Immature natural killer cell (primary cell): Measurements from ENCODE around the gene PDE10A. TPM values are rescaled to one million over a fixed set of nuclear protein-coding genes. Genes with fewer than 3 reads are reported as not detected.
"Not testable (repeated sequence)": the region's sequence is repeated elsewhere in the genome, so short reads cannot be mapped to it uniquely, and the experiment has no call there.

Source experiments
- DNase-seq, 3 donors: peaks; one replicate each; pipeline ENCODE4 v3.0.0; 2022; ENCODE audit warnings: mixed read lengths in 1 of 3
- H3K27ac Mint-ChIP-seq, 6 donors: one replicate each; pipeline ENCODE4 v1.8.0; 2020; ENCODE audit warnings: mixed read lengths in 6 of 6, mild to moderate bottlenecking in 5 of 6, inconsistent platforms in 4 of 6, moderate library complexity in 3 of 6
- H3K27me3 Mint-ChIP-seq, 3 donors: one replicate each; pipeline ENCODE4 v1.8.0; 2020 to 2021; ENCODE audit warnings: low read depth in 3 of 3, mild to moderate bottlenecking in 3 of 3, mixed read lengths in 3 of 3, moderate library complexity in 3 of 3, inconsistent platforms in 1 of 3
- H3K36me3 Mint-ChIP-seq, 3 donors: one replicate each; pipeline ENCODE4 v1.8.0; 2020; ENCODE audit warnings: mixed read lengths in 3 of 3, inconsistent platforms in 2 of 3, mild to moderate bottlenecking in 2 of 3
- H3K4me1 Mint-ChIP-seq, 2 donors: one replicate each; pipeline ENCODE4 v1.8.0; 2020; ENCODE audit warnings: inconsistent platforms in 2 of 2, mild to moderate bottlenecking in 2 of 2, mixed read lengths in 2 of 2, moderate library complexity in 1 of 2
- H3K4me3 Mint-ChIP-seq, 5 donors: one replicate each; pipeline ENCODE4 v1.8.0; 2020; ENCODE audit warnings: mild to moderate bottlenecking in 5 of 5, mixed read lengths in 5 of 5, inconsistent platforms in 3 of 5, moderate library complexity in 3 of 5
- H3K9me3 Mint-ChIP-seq, 6 donors: one replicate each; pipeline ENCODE4 v1.8.0; 2020; ENCODE audit warnings: mild to moderate bottlenecking in 6 of 6, mixed read lengths in 6 of 6, inconsistent platforms in 4 of 6, moderate library complexity in 3 of 6
- polyA plus RNA-seq, 3 donors: library from polyadenylated mRNA; unstranded; fragments of 300-500 nt; fragmentation: Illumina TruSeq; gene quantifications; one replicate each; pipeline ENCODE4 v1.2.3, GENCODE V29; 2021

The PDE10A gene
- polyA plus RNA-seq, 3 donors from 2014 or later: not detected

DNA sequence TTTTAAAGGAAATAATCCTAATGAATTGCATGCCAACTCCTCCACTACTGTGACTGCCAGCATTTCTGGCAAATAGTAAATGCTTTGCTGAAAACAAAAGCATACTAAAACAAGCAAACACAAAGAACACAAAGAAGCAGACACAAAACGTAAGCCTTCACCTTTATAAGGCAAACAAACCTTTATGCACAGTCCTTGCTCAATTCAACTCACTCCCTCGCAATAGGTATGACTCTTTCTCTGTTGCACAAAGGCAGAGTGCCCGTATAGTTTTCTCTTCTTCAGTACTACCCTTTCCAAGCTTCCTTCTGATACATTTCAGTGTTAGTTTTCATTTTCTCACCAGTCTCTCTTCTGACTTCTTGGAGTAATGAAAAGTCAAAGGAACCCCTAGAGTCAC lies 63.9 kb downstream of the PDE10A start:
- Mint-ChIP-seq H3K9me3 (peaks cover 0 to 7% (median 0%) of the 10 kb centered on the region in 6 donors), H3K4me3 (no peak overlapping the region), H3K4me1 (peaks cover 0 to 2% of the 10 kb centered on the region in 2 donors), H3K27me3 (peaks cover 0 to 4% (median 0%) of the 10 kb centered on the region in 3 donors), H3K36me3 (peaks cover 0 to 4% (median 0%) of the 10 kb centered on the region in 3 donors), H3K27ac (no peak overlapping the region)
- DNase-seq: no peak

- peaks cover 0 to 7% (median 0%) of the 10 kb centered on the region in 6 donors for H3K9me3 Mint-ChIP-seq
- H3K36me3 Mint-ChIP-seq: peaks cover 0 to 4% (median 0%) of the 10 kb centered on the region in 3 donors
- H3K27ac Mint-ChIP-seq: no peak overlapping the region
- no peak overlapping the region for H3K4me3 Mint-ChIP-seq
- peaks cover 0 to 2% (median 0%) of the 10 kb centered on the region in 3 donors for H3K27me3 Mint-ChIP-seq
- H3K4me1 Mint-ChIP-seq: peaks cover 0 to 2% of the 10 kb centered on the region in 2 donors
- no peak for DNase-seq
Measured at GRCh38 chr6:165597821-165598220, 65.2 kb downstream of the PDE10A start.

GRCh38 chr6:165594584-165595333 lies 68.3 kb downstream of the PDE10A start:
- H3K27me3 Mint-ChIP-seq: no peaks in the 10 kb centered on the region
- H3K27ac Mint-ChIP-seq: no peak overlapping the region
- H3K9me3 Mint-ChIP-seq: peaks cover 0 to 2% (median 0%) of the 10 kb centered on the region in 6 donors
- no peak for DNase-seq
- no peaks in the 10 kb centered on the region for H3K4me1 Mint-ChIP-seq
- H3K4me3 Mint-ChIP-seq: no peak overlapping the region
- no peaks in the 10 kb centered on the region for H3K36me3 Mint-ChIP-seq

DNA sequence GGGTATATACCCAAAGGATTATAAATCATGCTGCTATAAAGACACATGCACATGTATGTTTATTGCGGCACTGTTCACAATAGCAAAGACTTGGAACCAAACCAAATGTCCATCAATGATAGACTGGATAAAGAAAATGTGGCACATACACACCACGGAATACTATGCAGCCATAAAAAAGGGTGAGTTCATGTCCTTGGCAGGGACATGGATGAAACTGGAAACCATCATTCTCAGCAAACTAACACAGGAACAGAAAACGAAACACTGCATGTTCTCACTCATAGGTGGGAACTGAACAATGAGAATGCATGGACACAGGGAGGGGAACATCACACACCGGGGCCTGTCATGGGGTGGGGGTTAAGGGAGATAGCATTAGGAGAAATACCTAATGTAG lies 70.1 kb downstream of the PDE10A start:
- not testable (repeated sequence) for H3K9me3 Mint-ChIP-seq, H3K4me1 Mint-ChIP-seq, DNase-seq, H3K27ac Mint-ChIP-seq, H3K36me3 Mint-ChIP-seq, H3K27me3 Mint-ChIP-seq, H3K4me3 Mint-ChIP-seq

DNA sequence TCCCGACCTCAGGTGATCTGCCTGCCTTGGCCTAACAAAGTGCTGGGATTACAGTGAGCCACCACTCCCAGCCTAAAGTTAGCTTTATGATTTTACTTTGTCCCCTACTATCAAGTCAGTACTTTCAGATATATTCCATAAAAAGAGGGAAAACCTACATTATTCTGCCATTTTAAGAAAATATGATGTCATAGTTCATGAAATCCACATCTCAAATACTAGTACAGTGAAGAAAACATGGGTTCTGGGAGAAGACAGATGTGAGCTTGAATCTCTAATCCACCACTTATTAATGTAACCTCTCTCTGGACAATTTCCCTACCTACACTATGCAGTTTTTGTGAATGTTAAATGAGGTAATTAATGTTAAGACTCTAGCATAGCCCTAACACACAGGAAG lies 74.5 kb downstream of the PDE10A start:
- Mint-ChIP-seq H3K4me3 (no peak overlapping the region), H3K9me3 (peaks cover 0 to 9% (median 2%) of the 10 kb centered on the region in 6 donors), H3K27ac (no peak overlapping the region), H3K27me3 (no peaks in the 10 kb centered on the region), H3K4me1 (no peaks in the 10 kb centered on the region), H3K36me3 (no peaks in the 10 kb centered on the region)
- DNase-seq: no peak

DNA sequence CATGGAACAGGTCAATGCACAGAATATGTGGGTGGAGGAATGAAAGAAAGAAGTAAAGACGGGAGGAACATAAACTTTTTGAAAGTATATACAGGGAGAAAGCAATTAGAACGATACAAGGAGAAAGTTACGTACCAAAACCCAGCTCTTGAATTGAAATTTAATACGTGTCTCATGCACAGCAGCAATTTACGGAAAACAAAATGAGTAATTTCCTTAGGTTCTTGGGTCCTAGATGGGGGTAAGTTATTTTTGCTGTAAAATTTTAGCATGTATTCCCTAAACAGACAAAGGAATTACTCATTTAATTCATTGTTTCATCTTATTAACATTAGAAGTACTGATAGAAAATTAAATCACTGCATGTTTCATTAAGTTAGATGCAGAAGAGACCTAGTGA lies 75.8 kb downstream of the PDE10A start:
- Mint-ChIP-seq H3K27ac (no peak overlapping the region), H3K4me3 (no peak overlapping the region), H3K36me3 (no peaks in the 10 kb centered on the region), H3K27me3 (no peaks in the 10 kb centered on the region), H3K9me3 (peaks cover 0 to 9% (median 2%) of the 10 kb centered on the region in 6 donors), H3K4me1 (no peaks in the 10 kb centered on the region)
- no peak for DNase-seq

DNA sequence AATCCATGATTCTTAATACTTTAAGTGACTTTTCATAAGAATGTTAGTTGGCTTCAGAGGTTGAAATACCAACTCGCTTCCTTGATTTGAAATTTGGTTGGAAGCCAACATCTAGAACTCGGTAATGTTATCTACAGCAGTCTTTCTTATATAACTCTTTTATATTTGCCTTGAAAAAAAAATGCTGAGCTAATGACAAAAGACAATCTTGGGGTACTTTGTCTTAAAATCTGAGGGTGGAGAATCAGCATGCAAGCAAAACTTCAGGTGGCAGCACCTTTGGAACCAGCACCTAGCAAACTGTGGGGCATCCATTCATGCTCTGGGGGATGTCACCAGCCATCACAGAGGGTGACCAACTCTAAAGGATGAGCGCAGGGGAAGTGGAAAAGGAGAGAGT lies 76.3 kb downstream of the PDE10A start:
- DNase-seq: no peak
- H3K9me3 Mint-ChIP-seq: peaks cover 0 to 9% (median 2%) of the 10 kb centered on the region in 6 donors
- H3K27ac Mint-ChIP-seq: no peak overlapping the region
- H3K4me1 Mint-ChIP-seq: no peaks in the 10 kb centered on the region
- H3K36me3 Mint-ChIP-seq: no peaks in the 10 kb centered on the region
- H3K4me3 Mint-ChIP-seq: no peak overlapping the region
- no peaks in the 10 kb centered on the region for H3K27me3 Mint-ChIP-seq

GRCh38 chr6:165585060-165585459 lies 78.0 kb downstream of the PDE10A start:
- no peak overlapping the region for H3K27ac Mint-ChIP-seq
- peaks cover 0 to 9% (median under 1%) of the 10 kb centered on the region in 6 donors for H3K9me3 Mint-ChIP-seq
- no peaks in the 10 kb centered on the region for H3K27me3 Mint-ChIP-seq
- no peak for DNase-seq
- H3K4me3 Mint-ChIP-seq: no peak overlapping the region
- no peaks in the 10 kb centered on the region for H3K4me1 Mint-ChIP-seq
- no peaks in the 10 kb centered on the region for H3K36me3 Mint-ChIP-seq

DNA sequence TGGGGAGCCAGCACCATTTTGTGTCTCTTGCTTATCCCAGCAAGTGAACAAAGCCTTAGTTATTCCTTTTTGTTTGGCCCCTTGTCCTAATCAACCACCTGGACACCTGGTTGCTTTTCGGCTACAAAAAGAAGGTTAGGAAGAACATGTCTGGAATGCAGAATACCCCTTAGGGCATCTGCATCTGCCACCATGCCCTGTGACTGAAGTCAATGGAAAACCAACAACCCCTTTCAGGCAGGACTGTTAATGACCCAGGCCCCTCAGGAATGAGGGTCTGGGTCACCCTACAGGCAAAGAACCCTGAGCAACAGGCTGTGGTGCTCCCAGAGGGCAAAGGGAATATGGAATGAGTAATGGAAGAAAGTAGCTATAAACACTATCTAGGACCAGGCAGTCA lies 78.5 kb downstream of the PDE10A start:
- no peak overlapping the region for H3K4me3 Mint-ChIP-seq
- H3K4me1 Mint-ChIP-seq: no peaks in the 10 kb centered on the region
- peaks cover 0 to 9% (median under 1%) of the 10 kb centered on the region in 6 donors for H3K9me3 Mint-ChIP-seq
- no peak overlapping the region for H3K27ac Mint-ChIP-seq
- DNase-seq: no peak
- no peaks in the 10 kb centered on the region for H3K27me3 Mint-ChIP-seq
- no peaks in the 10 kb centered on the region for H3K36me3 Mint-ChIP-seq

GRCh38 chr6:165581678-165582077 lies 81.4 kb downstream of the PDE10A start:
- no peak overlapping the region for H3K27ac Mint-ChIP-seq
- DNase-seq: no peak
- no peak overlapping the region for H3K4me3 Mint-ChIP-seq
- H3K4me1 Mint-ChIP-seq: no peaks in the 10 kb centered on the region
- H3K27me3 Mint-ChIP-seq: no peaks in the 10 kb centered on the region
- H3K9me3 Mint-ChIP-seq: peaks cover 0 to 9% (median under 1%) of the 10 kb centered on the region in 6 donors
- no peaks in the 10 kb centered on the region for H3K36me3 Mint-ChIP-seq

DNA sequence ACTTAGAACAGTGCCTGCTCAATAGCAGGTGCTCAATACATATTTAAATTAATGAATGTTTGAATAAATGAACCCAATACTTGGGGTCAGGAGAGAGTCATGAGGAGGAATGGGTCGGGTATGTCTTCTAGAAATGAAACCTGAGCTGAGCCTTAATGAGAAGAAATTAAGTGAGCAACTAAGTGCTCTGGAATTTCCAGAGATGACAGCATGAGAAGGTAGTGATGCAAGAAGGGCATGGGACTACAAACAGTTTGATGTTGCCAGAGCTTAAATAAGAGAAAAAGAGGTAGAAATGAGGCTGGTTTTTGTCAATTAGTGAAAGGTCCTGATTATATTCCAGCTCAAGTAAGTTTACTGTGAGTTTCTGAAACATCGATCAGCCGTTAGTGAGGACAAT lies 82.9 kb downstream of the PDE10A start:
- Mint-ChIP-seq H3K36me3 (no peaks in the 10 kb centered on the region), H3K9me3 (peaks cover 0 to 8% (median under 1%) of the 10 kb centered on the region in 6 donors), H3K4me1 (no peaks in the 10 kb centered on the region), H3K4me3 (no peak overlapping the region), H3K27me3 (no peaks in the 10 kb centered on the region), H3K27ac (no peak overlapping the region)
- DNase-seq: no peak

DNA sequence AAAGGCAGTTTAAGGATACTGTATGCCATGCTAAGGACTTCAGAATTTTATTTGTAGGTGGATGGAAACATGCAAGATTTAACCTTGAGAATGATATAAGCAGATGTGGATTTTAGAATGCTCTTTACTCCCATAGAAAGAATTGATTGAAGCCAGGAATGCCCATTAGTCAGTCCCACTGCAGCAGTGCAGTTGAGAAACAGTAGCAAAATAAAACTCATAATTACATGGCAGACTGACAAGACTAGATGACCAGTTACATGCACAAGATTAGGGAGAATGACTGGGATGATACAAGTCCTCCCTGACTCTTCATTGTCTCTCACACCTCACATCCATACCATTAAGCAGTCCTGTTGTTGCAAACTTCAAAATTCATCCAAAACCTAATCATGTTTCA lies 83.9 kb downstream of the PDE10A start:
- H3K36me3 Mint-ChIP-seq: no peaks in the 10 kb centered on the region
- H3K27ac Mint-ChIP-seq: no peak overlapping the region
- no peak overlapping the region for H3K4me3 Mint-ChIP-seq
- H3K9me3 Mint-ChIP-seq: peaks cover 0 to under 1% (median 0%) of the 10 kb centered on the region in 6 donors
- no peaks in the 10 kb centered on the region for H3K27me3 Mint-ChIP-seq
- H3K4me1 Mint-ChIP-seq: no peaks in the 10 kb centered on the region
- DNase-seq: no peak

DNA sequence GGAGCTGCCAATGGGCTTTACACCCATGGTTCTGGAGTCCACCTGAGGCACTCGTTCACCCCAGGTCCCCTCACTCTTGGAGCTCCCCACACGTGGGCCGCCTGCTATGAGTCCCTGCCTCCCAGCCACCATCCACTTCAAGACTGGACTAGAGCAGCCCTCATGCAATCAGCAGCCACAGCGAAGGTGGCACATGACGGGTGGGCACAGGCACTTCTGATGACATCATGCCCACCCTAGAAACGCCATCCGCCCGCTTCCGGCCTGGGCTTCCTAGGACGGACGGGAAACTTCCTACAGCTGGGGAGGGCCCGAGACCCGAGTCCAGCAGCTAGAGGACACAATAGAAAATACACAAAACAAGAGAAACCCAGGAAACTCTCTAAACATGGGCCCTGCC lies 85.5 kb downstream of the PDE10A start:
- Mint-ChIP-seq H3K27ac (no peak overlapping the region), H3K4me1 (no peaks in the 10 kb centered on the region), H3K9me3 (no peaks in the 10 kb centered on the region)

DNA sequence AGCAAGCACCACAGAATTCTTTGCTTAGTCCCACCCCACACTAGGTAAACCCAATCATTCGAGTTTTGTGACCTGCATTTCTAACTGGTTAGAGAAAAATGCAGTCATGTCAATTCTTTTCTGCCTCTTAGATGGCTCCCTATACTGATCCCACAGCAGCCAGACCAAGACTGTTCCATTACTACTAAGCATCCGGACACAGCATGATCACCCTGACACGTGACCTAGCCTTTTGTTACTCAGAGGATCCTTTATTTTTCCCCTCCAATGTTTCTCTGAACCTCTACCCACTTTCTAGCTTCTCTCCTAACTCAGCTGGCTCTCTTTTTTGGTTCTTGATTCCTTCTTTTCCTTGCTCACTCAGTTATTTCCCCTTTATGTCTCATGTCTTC lies 87.9 kb downstream of the PDE10A start:
- Mint-ChIP-seq H3K4me1 (no peaks in the 10 kb centered on the region), H3K36me3 (no peaks in the 10 kb centered on the region), H3K9me3 (no peaks in the 10 kb centered on the region), H3K27ac (no peak overlapping the region), H3K27me3 (no peaks in the 10 kb centered on the region), H3K4me3 (no peak overlapping the region)
- no peak for DNase-seq

More for the DNA sequence above, 85.5 kb downstream of the PDE10A start:
- no peaks in the 10 kb centered on the region for H3K36me3 Mint-ChIP-seq
- no peak overlapping the region for H3K4me3 Mint-ChIP-seq
- no peak for DNase-seq
- no peaks in the 10 kb centered on the region for H3K27me3 Mint-ChIP-seq
